ENCODE data around the gene CUEDC1.

CUEDC1 gene

DNA sequence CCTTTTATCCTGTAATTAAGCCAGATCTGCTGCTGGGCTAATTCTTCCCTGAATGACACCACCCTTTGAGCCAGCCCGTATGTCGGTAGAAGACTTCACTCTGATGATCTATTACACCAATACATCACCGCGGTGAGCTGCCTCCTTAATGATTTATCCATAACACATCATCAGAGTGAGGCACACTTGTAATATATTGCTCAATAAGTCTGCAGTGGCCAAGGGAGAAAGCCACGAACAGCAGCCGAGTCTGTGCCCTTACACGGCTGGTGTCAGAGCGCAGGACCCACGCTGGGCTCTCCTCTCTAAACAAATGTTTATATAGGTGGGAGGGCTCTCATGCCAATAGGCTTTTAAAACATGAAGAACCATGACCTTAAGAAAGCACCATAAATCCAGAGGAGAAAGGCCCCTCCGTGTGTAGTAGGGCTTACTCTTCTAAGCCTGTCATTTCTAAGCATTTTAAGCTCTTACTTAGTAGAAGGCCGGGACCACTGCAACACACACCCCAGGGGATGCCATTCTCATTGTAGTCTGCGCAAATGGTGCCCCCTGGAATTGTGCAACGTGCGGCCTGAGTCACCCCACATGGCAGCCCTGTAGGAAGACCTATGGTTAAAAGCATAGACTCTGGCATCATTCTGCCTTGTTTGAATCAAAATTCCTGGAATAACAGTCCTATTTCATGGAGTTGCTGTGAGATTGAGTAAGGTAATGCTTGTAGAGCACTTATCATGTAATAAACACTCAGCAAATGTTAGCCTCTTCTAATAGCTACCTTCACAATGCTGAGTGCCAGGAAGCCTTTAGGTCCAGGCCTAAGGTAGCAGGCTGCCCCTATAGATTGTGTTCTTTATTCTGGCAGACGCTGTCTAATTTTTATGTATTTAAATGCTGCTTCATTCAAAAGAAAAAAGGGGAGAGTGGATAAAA, 131.5 kb downstream of the CUEDC1 start:
- no peak for DNase-seq

DNA sequence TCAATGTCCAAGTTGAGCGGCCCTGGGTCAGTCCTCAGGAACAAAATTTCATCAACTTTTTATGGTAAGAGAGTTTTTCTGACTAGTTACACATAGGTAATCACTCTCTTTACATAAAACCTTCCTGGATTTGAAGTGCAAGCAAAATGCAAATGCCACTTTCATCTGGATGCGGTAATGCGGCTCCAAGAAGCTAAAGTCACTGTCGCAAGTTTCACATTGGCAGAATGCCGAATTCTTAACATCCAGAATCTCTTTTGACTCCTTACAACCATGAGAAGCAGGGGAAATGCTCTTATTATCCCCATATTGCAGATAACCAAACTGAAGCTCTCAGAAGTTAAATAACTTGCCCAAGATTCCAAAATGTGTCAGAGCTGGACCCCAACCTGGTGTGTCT, 135.3 kb downstream of the CUEDC1 start:
- DNase-seq, result no peak

DNA sequence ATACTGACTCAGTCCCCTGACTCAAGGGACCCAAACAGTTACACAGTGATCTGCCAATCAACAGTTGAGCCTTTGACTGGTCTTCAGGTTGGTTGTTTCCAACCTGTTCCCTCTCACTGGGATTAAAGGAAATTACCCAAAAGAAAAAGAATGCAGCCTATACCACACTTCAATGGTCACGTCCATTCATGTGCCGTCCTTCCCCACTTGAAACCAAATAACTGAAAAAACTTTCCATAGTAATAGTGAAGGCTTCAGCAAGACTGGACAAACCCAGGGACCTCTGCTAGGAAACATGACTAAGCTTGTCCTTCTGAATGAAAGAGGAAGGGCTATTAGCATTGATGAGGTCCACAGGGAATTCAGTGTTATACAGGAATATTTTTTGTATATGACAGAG, 135.9 kb downstream of the CUEDC1 start:
- no peak for DNase-seq

DNA sequence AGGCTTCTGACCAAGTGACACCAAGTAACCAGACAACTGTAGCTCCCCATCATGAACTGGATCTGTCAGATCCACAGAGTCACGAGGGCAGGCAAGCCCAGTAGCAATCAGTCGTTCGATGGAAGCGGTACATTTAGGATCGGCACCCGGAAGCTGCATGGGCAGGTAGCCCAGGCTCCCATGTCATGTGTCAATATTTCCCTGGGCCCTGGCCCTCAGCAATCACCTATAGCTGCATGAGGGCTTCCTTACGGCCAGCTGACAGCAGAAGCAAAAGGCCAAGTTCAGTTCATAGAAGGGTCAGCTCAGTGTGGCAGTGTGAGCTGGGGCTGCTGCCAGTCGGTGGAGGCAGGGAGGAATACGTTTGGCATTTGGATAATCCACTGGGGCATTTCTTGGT, 137.1 kb downstream of the CUEDC1 start:
- DNase-seq, result no peak

DNA sequence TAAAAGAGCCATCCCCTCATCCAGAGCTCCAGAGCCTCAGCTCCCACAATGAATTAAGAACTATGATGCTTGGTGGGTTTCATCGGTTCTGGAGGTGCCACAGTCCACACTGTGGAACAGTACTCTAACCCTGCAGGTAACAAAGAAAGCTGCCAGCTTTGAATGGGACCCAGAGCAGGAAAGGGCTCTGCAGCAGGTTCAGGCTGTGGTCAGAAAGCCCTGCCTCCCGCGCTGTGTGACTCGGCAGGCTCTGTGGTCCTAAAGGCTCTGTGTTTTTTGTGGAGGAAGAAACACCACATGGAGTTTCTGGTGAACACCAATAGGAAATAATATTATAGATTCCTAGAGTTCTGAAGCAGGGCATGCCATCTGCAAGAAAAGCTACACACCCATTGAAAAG, 137.9 kb downstream of the CUEDC1 start:
- DNase-seq, result no peak

DNA sequence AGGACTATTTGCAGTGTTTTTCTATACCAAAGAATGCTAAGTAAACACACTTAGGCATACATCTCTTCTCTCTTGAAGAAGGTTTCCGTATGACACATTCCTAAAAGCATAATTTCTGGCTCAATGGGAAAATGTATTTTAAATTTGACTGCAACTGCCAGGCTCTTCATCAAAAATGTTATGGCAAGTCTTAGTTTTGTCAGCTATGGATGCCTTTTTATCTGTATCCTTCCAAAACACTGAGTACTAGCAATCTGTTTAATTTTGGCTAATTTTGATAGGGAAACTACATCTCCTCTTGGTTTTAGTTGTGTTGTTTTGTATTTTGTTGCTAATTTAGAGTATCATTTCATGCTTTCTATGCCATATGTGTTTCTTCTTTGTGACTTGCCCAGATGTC, 140.8 kb downstream of the CUEDC1 start:
- DNase-seq, result no peak

DNA sequence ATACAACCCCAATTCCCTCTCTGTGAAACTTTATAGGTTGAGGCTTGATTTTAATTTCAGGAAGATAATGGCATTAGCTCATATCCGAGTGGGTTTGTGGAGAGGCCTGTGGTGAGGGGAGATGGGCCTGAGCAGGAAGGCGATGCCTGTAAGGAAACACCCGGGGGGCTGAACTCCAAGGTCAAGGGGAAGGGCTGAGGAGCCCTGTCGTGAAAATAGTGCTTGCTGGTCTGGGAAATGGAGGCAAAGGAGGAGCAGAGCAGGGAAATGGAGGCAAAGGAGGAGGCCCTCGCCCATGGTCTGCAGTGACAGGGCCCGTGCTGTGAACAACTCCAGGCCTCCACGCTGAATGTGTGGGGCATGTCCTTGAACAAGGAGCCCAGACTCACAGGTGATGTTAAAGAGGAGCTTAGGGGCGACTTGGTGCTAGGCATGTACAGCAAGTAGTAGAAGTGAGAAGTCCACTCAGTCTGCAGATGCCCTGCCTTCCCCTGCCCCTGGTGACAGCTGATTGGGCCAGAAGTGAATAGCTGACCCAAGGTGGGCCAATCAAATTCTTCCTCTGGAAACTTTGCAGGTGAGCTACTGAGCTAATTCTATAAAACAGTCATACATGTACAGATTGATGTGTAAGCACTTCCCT, 143.5 kb downstream of the CUEDC1 start:
- no peak for DNase-seq
